RWPE1 (cell line): ENCODE measurements around the gene RPS6KB2.

Experiments used
- CTCF ChIA-PET: fragments of 350-600 bp; sonication (Branson Sonifier 250); formaldehyde crosslinking; extraction: SDS; loops from one replicate; lab custom pipeline; 2021; lab: Yijun Ruan, JAX
- POLR2A ChIA-PET: fragments of 400-600 bp; formaldehyde crosslinking; extraction: SDS; loops from one replicate; lab custom pipeline; 2020; ENCODE audit warnings: antibody characterized with exemption; ENCODE audit not compliant: low non-redundant PET; lab: Yijun Ruan, JAX
- DNase-seq: peaks from one replicate; pipeline ENCODE4 v3.0.0; 2012; ENCODE audit warnings: low spot score
- H3K27ac ChIP-seq: fragments of 450-650 bp; 2 replicates; pipeline ENCODE4 v1.5.1; 2017
- CTCF ChIP-seq: fragments of 450-650 bp; conservative IDR thresholded peaks from 2 replicates; pipeline ENCODE4 v1.5.1; 2017; ENCODE audit warnings: low read depth, mild to moderate bottlenecking

Gene RPS6KB2

GRCh38 chr11:67391304-67392182 lies 36.8 kb upstream of the RPS6KB2 start, which contains the start of gene RAD9A:
Gene RAD9A (plus strand): TSS chr11:67391986. CDS start chr11:67392045, 59 bp downstream.
- CTCF ChIA-PET: interaction anchor here (0.9 to 2.5 kb wide), 3 partner anchors 9 to 11 kb away, joined by 3 to 15 read pairs (median 9); partner anchors contain the start of gene PPP1CA

DNA sequence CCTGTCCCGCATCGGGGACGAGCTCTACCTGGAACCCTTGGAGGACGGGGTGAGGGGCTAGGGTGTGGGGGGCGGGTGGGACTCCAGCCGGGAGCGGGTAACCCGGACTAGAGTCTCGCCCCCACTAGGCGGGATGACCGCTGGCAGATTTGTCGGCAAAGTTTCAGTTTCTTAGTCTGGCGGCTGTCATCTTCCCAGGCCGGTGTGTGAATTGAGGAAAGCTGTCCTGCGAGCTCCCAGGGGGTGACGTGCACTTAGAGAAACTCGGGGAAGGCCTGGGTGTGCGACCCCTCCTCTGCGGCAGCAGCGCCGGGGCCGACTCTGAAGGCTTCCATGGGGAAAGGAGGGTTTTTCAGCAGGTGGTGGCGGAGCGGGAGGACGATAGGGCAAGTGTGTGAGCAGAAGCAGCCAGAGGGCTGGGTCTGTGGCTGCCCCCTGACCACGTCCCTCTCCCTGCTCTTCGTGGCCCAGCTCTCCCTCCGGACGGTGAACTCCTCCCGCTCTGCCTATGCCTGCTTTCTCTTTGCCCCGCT lies 36.0 kb upstream of the RPS6KB2 start:
- TF ChIP-seq CTCF: no peak
- ChIA-PET POLR2A (interaction anchor here (0.9 to 1.8 kb wide), 3 partner anchors 9 to 113 kb away, joined by 3 to 14 read pairs (median 4); partner anchors contain the start of gene PPP1CA), CTCF (interaction anchor here (1.5 to 2.5 kb wide), 2 partner anchors 9 to 10 kb away, joined by 9 to 15 read pairs; partner anchors contain the start of gene PPP1CA)
- peak overlapping the region; percentile 94 for H3K27ac ChIP-seq
- DNase-seq: no peak

More at GRCh38 chr11:67391304-67392182, 36.8 kb upstream of the RPS6KB2 start, which contains the start of gene RAD9A:
- POLR2A ChIA-PET: interaction anchor here (0.6 to 1.8 kb wide), 5 partner anchors 10 to 187 kb away, joined by 3 to 14 read pairs (median 4); partner anchors contain the start of gene PPP1CA
- TF ChIP-seq CTCF: no peak
- peak; percentile 97 for DNase-seq
- H3K27ac ChIP-seq: peak within 1 kb of the TSS; percentile 94

GRCh38 chr11:67393437-67393836 lies 34.9 kb upstream of the RPS6KB2 start:
- DNase-seq: no peak
- TF ChIP-seq CTCF: no peak
- ChIA-PET CTCF (no interaction called here), POLR2A (interaction anchor here (0.6 kb wide), 1 partner anchor 8 kb away, joined by 4 read pairs; the partner anchor contains the start of gene PPP1CA)
- H3K27ac ChIP-seq: peak overlapping the region; percentile 94

GRCh38 chr11:67393990-67394389 lies 34.3 kb upstream of the RPS6KB2 start:
- TF ChIP-seq CTCF: no peak
- POLR2A ChIA-PET: no interaction called here
- CTCF ChIA-PET: interaction anchor here (0.6 kb wide), 1 partner anchor 42 kb away, joined by 3 read pairs; no protein-coding TSS in a partner anchor
- DNase-seq: no peak
- H3K27ac ChIP-seq: peak overlapping the region; percentile 94

- POLR2A ChIA-PET: no interaction called here
- CTCF ChIA-PET: interaction anchor here (1.6 kb wide), 1 partner anchor 13 kb away, joined by 4 read pairs; no protein-coding TSS in a partner anchor
- no peak for DNase-seq
- no peak for TF ChIP-seq CTCF
- H3K27ac ChIP-seq: peak overlapping the region; percentile 94
Measured at GRCh38 chr11:67395555-67396258, 32.6 kb upstream of the RPS6KB2 start.
